ENCODE results near the gene TRPM4. TPM values are rescaled to one million over a fixed set of nuclear protein-coding genes. Genes with fewer than 3 reads are reported as not detected.

The TRPM4 gene
- polyA plus RNA-seq, 3 donors: 29.4 to 62.7 (median 39.0) TPM

GRCh38 chr19:49148784-49149651, 8.6 kb upstream of the TRPM4 start:
- peak; percentile 97 for DNase-seq

- peak; percentile 92 for DNase-seq
Measured at GRCh38 chr19:49149652-49150105, 7.9 kb upstream of the TRPM4 start.

GRCh38 chr19:49150106-49150943, 7.3 kb upstream of the TRPM4 start:
- DNase-seq: peak; percentile 91

GRCh38 chr19:49150944-49151243, 6.7 kb upstream of the TRPM4 start:
- no peak for DNase-seq

- DNase-seq: no peak
Measured at GRCh38 chr19:49151267-49152118, 6.1 kb upstream of the TRPM4 start.

GRCh38 chr19:49152119-49152550, 5.5 kb upstream of the TRPM4 start:
- DNase-seq: no peak

- no peak for DNase-seq
Measured at GRCh38 chr19:49153167-49153809, 4.3 kb upstream of the TRPM4 start.

GRCh38 chr19:49154279-49154678, 3.3 kb upstream of the TRPM4 start:
- DNase-seq: no peak

GRCh38 chr19:49155005-49155819, 2.4 kb upstream of the TRPM4 start, which contains the start of gene HRC:
TSS of gene HRC (minus strand) at chr19:49155396. CDS start at chr19:49155237, 159 bp downstream.
- peak; percentile 76 for DNase-seq

GRCh38 chr19:49155820-49156346, 1.7 kb upstream of the TRPM4 start:
- DNase-seq: no peak

GRCh38 chr19:49160450-49161189, 3.0 kb downstream of the TRPM4 start:
- DNase-seq: no peak

- DNase-seq: no peak
Measured at GRCh38 chr19:49161987-49162386, 4.4 kb downstream of the TRPM4 start.

GRCh38 chr19:49165111-49165750, 7.6 kb downstream of the TRPM4 start:
- no peak for DNase-seq

- no peak for DNase-seq
Measured at GRCh38 chr19:49165865-49166301, 8.3 kb downstream of the TRPM4 start.

GRCh38 chr19:49167857-49168409, 10.3 kb downstream of the TRPM4 start:
- no peak for DNase-seq

- no peak for DNase-seq
Measured at GRCh38 chr19:49168421-49168820, 10.8 kb downstream of the TRPM4 start.

- no peak for DNase-seq
Measured at GRCh38 chr19:49173198-49173597, 15.6 kb downstream of the TRPM4 start.

GRCh38 chr19:49180659-49181058, 23.1 kb downstream of the TRPM4 start:
- DNase-seq: no peak

Data from renal pelvis (tissue), 4 donors.